Gastroesophageal sphincter (tissue), 4 donors: Measurements from ENCODE around the gene UXS1. TPM values are rescaled to one million over a fixed set of nuclear protein-coding genes. Genes with fewer than 3 reads are reported as not detected.

Experiments used
- ATAC-seq: fragments of 150-250 bp; one replicate; pipeline ENCODE4 v1.9.1; 2016; ENCODE audit warnings: mild to moderate bottlenecking, moderate library complexity
- H3K27ac ChIP-seq, 4 donors: fragments of 200-600 bp; sonication (generic) in 3 of 4; 1 replicate in 3 of 4; 2 replicates in 1 of 4; pipeline ENCODE4 v1.5.1; 2016 to 2019
- H3K27me3 ChIP-seq: fragments of 200-600 bp; sonication (generic); one replicate; pipeline ENCODE4 v1.5.1; 2019
- H3K36me3 ChIP-seq, 2 donors: fragments of 200-600 bp; sonication (generic); one replicate each; pipeline ENCODE4 v1.5.1; 2019; ENCODE audit warnings: control low read depth in 1 of 2
- H3K4me1 ChIP-seq, 3 donors: fragments of 200-600 bp; sonication (generic); 1 replicate in 2 of 3; 2 replicates in 1 of 3; pipeline ENCODE4 v1.5.1; 2016 to 2019; ENCODE audit warnings: control low read depth in 2 of 3
- H3K4me3 ChIP-seq, 2 donors: fragments of 200-600 bp; sonication (generic); one replicate each; pipeline ENCODE4 v1.5.1; 2019; ENCODE audit warnings: mild to moderate bottlenecking in 1 of 2, moderate library complexity in 1 of 2
- H3K9me3 ChIP-seq, 3 donors: fragments of 200-600 bp; sonication (generic); one replicate each; pipeline ENCODE4 v1.5.1; 2017 to 2019; ENCODE audit warnings: control low read depth in 2 of 3
- EP300 ChIP-seq: sonication (generic); formaldehyde crosslinking; IDR thresholded peaks from one replicate; pipeline ENCODE4 v1.6.1; 2017; ENCODE audit warnings: antibody characterized with exemption, mild to moderate bottlenecking
- POLR2A ChIP-seq, 2 donors: fragments of 450-650 bp; IDR thresholded peaks; one replicate each; pipeline ENCODE4 v1.6.1; 2017; ENCODE audit warnings: antibody characterized with exemption in 2 of 2, mild to moderate bottlenecking in 2 of 2, moderate library complexity in 1 of 2
- POLR2AphosphoS5 ChIP-seq: sonication (generic); formaldehyde crosslinking; IDR thresholded peaks from one replicate; pipeline ENCODE4 v1.6.1; 2017; ENCODE audit warnings: antibody characterized with exemption
- WGBS, 2 donors: methylation state at CpG; one replicate each; pipeline ENCODE4 v1.1.5; 2018; ENCODE audit warnings: low coverage in 1 of 2; 5-methylcytosine and 5-hydroxymethylcytosine counted together
- total RNA-seq, 4 donors: library from RNA; depleted of rRNA; stranded (reverse); fragments of >200 nt; gene quantifications; one replicate each; pipeline ENCODE4 v1.1.0, GENCODE V29; 2016
- TF ChIP-seq, protein P1 (sequence below), 4 experiments: fragments of 200-600 bp in 2 of 4; fragments of 450-650 bp in 2 of 4; sonication (generic) in 1 of 4; IDR thresholded peaks; one replicate each; pipeline ENCODE4 v1.5.1; 2017 to 2019; ENCODE audit warnings: antibody characterized with exemption in 4 of 4, mild to moderate bottlenecking in 2 of 4, moderate library complexity in 2 of 4

UXS1 gene
- total RNA-seq, 4 donors from 2014 or later: 34.7 to 58.9 (median 52.1) TPM

DNA sequence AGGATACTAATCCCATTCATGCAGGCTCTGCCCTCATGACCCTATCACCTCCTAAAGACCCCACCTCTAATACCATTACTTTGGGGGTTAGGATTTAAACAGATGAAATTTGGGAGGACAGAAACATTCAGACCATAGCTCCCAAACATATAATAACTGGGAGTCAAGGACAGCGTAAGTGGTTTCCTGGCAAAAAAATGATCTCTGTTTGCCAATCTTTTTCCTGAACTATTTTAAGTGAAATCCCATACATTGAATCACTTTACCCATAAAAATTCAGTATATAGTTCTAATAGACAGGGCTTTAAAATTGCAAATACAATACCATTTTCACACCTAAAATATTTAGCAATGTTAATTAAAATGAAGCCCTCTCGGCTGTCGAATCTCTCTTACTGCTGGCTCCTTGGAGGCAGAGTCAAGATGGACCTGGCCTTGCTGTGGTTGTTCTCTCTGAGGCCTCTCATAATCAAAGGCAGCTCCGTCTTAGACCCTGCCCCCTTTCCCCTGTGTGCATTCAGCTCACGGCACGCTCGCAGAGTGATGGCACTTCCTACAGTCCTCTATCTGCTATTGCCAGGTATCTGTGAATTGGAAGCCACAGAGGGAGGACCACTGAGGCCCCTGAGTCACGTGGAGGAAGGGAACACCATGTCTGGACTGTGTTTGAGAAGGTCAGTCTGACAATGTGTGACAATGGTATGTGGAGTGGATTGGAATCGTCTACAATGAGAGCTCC, 132.3 kb downstream of the UXS1 start:
- Histone ChIP-seq H3K4me1 (peaks cover 0 to 36% (median 9%) of the 10 kb centered on the region in 3 donors), H3K27ac (no peak overlapping the region), H3K9me3 (no peaks in the 10 kb centered on the region), H3K27me3 (peaks cover 5% of the 10 kb centered on the region), H3K4me3 (no peak overlapping the region), H3K36me3 (no peaks in the 10 kb centered on the region)
- TF ChIP-seq POLR2A (IDR thresholded peaks at IDR 0.05) (no peak), POLR2AphosphoS5 (no peak), EP300 (no peak)
- TF ChIP-seq, protein P1, sequence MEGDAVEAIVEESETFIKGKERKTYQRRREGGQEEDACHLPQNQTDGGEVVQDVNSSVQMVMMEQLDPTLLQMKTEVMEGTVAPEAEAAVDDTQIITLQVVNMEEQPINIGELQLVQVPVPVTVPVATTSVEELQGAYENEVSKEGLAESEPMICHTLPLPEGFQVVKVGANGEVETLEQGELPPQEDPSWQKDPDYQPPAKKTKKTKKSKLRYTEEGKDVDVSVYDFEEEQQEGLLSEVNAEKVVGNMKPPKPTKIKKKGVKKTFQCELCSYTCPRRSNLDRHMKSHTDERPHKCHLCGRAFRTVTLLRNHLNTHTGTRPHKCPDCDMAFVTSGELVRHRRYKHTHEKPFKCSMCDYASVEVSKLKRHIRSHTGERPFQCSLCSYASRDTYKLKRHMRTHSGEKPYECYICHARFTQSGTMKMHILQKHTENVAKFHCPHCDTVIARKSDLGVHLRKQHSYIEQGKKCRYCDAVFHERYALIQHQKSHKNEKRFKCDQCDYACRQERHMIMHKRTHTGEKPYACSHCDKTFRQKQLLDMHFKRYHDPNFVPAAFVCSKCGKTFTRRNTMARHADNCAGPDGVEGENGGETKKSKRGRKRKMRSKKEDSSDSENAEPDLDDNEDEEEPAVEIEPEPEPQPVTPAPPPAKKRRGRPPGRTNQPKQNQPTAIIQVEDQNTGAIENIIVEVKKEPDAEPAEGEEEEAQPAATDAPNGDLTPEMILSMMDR (IDR thresholded peaks at IDR 0.05): no peak
- ATAC-seq: no peak
- WGBS, 2 donors: 65 to 89% methylated on average over 3 to 4 of the region's 9 CpGs

DNA sequence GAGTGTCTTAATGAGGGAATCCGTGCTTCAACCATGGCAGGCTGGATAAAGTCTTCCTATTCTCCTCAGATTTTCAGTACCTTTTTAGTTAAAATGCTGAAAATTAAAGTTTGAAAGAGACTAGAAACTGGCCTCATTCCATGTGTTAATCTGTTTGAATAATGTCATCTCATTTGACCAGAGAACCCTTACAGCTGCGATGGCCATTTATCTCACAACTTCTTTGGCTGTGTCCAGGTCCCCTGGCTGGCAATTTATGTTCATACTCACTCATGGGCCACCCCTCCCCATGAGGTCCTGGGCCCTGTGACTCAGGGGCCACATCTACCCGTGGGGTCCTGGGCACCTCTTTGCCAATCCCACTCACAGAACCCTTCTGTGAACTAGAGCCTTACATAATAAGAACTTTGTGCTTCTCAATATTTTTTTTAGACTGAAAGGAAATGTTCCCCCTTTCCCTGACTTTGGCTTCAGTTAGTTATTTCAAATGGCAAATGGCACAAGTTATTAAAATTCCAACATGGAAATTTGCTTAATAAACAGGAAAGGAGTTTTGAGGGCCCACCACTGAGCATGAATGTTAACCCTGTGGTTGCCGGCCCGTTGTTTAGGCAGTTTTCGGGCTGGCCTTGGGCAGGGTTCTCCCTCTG, 134.6 kb downstream of the UXS1 start:
- ATAC-seq: no peak
- Histone ChIP-seq H3K4me3 (no peak overlapping the region), H3K9me3 (no peaks in the 10 kb centered on the region), H3K27ac (no peak overlapping the region), H3K4me1 (peaks cover 0 to 17% (median 0%) of the 10 kb centered on the region in 3 donors), H3K27me3 (no peaks in the 10 kb centered on the region), H3K36me3 (no peaks in the 10 kb centered on the region)
- no peak for TF ChIP-seq POLR2A (IDR thresholded peaks at IDR 0.05)
- TF ChIP-seq POLR2AphosphoS5: no peak
- TF ChIP-seq, protein P1 (IDR thresholded peaks at IDR 0.05): no peak
- TF ChIP-seq EP300: no peak
- WGBS, 2 donors: 74 to 92% methylated on average over 6 of the region's 6 CpGs

DNA sequence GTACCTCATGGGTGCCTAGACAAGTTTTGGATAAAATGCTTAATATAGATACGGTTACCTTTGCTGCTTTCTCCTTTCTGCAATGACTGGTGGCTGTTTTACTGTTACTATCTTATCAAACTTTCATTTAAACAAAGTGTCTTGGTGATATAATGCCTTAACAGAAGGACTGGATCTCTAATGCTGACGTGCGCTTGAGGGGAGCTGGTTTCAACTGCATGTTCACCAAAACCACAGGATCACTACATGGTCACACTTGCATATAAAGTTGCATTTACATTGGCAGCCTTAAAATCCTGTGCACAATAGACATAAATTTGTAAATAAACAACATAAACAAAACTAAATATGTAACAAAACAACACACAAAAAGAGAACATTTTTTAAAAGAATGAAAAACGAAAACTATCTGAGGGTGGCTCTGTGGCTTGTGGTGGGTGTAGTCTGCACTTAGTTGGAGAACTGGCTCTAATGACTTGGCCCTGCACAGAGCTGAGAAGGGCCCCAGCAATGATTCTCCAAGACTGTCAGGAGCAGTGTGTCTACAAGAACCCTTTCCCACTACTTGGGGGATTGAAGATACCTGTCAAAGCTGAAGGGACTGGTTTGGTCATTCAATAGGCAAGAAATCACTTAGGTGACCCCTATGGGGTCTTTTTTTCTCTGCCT, 135.5 kb downstream of the UXS1 start:
- TF ChIP-seq, protein P1 (IDR thresholded peaks at IDR 0.05): no peak
- TF ChIP-seq POLR2A (IDR thresholded peaks at IDR 0.05): no peak
- TF ChIP-seq POLR2AphosphoS5: no peak
- no peak for TF ChIP-seq EP300
- WGBS, 2 donors: 65 to 83% methylated on average over 2 to 3 of the region's 4 CpGs
- H3K36me3 ChIP-seq: no peaks in the 10 kb centered on the region
- no peak overlapping the region for H3K27ac ChIP-seq
- H3K4me1 ChIP-seq: peaks cover 0 to 17% (median 0%) of the 10 kb centered on the region in 3 donors
- no peak for ATAC-seq
- no peaks in the 10 kb centered on the region for H3K9me3 ChIP-seq
- H3K4me3 ChIP-seq: no peak overlapping the region
- H3K27me3 ChIP-seq: no peaks in the 10 kb centered on the region

DNA sequence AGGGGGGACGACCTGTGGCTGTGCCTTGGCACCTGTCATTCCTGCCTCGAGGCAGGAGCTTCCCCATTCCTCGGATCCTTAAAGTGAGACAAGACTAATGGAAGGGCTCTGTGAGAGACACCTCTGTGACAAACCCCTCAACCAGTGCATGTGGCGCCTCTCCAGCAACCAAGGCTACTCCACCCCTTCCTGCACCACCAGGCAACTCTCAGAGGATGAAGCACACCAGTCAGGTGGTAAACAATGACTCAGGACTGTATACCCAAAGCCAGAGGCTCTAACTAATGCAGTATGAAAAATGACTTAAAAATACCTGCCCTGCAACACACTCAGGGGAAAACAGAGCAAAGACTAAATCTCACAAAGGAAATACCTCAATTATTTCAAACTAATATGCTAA, 136.9 kb downstream of the UXS1 start:
- no peak for ATAC-seq
- H3K36me3 ChIP-seq: no peaks in the 10 kb centered on the region
- no peaks in the 10 kb centered on the region for H3K9me3 ChIP-seq
- no peak for TF ChIP-seq EP300
- TF ChIP-seq POLR2AphosphoS5: no peak
- TF ChIP-seq, protein P1 (IDR thresholded peaks at IDR 0.05): no peak
- TF ChIP-seq POLR2A (IDR thresholded peaks at IDR 0.05): no peak
- no peak overlapping the region for H3K27ac ChIP-seq
- WGBS, 2 donors: no CpG with 5 or more reads among the region's 4 CpGs
- H3K4me3 ChIP-seq: no peak overlapping the region
- peaks cover 0 to 21% (median 0%) of the 10 kb centered on the region in 3 donors for H3K4me1 ChIP-seq
- H3K27me3 ChIP-seq: no peaks in the 10 kb centered on the region
